Activated gamma-delta T cell (primary cell): ENCODE measurements around the gene GPN1.
"Not testable (repeated sequence)": the region's sequence is repeated elsewhere in the genome, so short reads cannot be mapped to it uniquely, and the experiment has no call there.

ENCODE experiments used
- DNase-seq: peaks from one replicate; lab custom pipeline; 2025; lab: John Stamatoyannopoulos, UW
- total RNA-seq, 2 donors: gene quantifications; one replicate each; lab custom pipeline; 2026; lab: John Stamatoyannopoulos, UW

Gene GPN1
- total RNA-seq, result 38.8 to 41.3 reads per million in 2 donors

- DNase-seq, result peak; percentile 83
Observed at GRCh38 chr2:27628767-27629709, at the start of gene GPN1, which contains the start of gene CCDC121. Gene GPN1, plus strand, starts transcription at chr2:27629050. Its CDS starts 9 bp downstream, at chr2:27629059. Gene CCDC121, minus strand, starts transcription at chr2:27629012. Its CDS starts 1,213 bp downstream, at chr2:27627799.

DNA sequence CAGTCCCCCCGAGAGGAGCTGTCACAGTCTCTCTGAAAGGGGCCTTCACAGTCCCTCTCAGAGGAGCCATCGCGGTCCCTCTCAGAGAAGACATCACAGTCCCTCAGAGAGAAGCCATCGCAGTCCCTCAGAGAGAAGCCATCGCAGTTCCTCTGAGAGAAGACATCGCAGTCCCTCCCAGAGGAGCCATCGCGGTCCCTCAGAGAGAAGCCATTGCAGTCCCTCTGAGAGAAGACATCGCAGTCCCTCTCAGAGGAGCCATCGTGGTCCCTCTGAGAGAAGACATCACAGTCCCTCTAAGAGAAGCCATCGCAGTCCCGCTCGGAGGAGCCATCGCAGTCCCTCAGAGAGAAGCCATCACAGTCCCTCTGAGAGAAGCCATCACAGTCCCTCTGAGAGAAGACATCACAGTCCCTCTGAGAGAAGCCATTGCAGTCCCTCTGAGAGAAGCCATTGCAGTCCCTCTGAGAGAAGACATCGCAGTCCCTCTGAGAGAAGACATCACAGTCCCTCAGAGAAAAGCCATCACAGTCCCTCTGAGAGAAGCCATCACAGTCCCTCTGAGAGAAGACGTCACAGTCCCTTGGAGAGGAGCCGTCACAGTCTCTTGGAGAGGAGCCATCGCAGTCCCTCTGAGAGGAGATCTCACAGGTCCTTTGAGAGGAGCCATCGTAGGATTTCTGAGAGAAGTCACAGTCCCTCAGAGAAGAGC lies 47.3 kb upstream of the GPN1 start:
- no peak for DNase-seq

GRCh38 chr2:27582129-27582694 lies 46.6 kb upstream of the GPN1 start:
- no peak for DNase-seq

- DNase-seq, result peak; percentile 50
Observed at GRCh38 chr2:27582695-27583389, 46.0 kb upstream of the GPN1 start, which contains the start of gene ZNF512. Gene ZNF512, plus strand, starts transcription at chr2:27583042. Its CDS starts 71 bp downstream, at chr2:27583113.

DNA sequence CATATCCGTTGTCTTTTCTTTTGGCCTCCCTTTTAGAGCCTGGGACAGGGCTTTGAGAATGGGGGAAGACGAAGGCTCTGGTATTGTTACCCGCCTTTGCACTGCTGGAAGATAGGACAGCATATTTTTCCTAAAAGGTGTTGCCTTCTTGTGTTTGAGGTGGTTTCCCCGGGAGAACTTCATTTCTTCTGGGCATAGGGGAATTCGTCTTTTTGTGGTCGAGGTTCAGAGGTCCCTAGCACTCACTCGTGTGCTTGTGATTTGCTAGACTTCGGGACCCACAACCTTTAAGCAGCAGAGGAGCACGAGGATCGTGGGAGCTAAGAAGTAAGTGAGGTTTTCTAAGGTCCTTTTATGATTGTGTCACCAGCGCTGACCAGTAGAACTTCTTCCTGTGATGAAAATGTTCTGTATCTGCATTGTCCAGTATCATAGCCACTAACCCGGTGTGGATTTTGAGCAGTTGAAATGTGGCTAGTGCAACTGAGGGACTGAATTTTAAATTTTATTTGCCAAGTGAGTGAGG lies 45.4 kb upstream of the GPN1 start:
- no peak for DNase-seq

GRCh38 chr2:27584597-27584996 lies 44.3 kb upstream of the GPN1 start:
- no peak for DNase-seq

GRCh38 chr2:27587025-27587424 lies 41.8 kb upstream of the GPN1 start:
- DNase-seq, result no peak

DNA sequence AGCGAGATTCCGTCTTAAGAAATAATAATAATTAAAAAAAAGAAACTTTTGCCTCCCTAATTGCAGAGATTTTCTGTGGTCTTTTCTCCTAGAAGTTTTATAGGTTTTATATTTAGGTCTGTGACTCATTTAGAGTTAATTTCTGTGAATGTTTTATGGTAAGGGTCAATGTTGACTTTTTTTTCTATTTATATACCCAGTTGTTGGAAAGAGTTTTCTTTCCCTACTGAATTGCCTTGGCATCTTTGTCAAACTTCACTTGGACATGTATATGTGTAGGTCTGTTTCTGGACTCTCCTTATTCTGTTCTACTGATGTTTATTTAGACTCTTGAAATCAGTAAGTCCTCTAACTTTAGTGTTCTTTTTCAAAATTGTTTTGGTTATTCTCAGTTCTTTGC lies 40.5 kb upstream of the GPN1 start:
- DNase-seq, result no peak

DNA sequence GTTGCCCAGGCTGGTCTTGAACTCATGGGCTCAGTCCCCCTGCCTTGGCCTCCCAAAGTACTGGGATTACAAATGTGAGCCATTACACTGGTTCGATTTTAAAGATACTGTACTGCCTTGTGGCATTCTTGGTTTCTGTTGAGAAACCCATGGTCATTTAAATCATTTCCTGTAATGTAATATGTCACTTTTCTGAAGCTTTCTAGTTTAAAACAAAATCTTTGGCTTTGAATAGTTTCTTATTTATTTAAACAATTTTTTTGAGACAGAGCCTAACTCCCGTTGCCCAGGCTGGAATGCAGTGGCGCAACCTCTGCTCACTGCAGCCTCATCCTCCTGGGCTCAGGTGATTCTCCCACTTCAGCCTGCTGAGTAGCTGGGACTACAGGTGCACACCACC lies 37.1 kb upstream of the GPN1 start:
- DNase-seq, result no peak

DNA sequence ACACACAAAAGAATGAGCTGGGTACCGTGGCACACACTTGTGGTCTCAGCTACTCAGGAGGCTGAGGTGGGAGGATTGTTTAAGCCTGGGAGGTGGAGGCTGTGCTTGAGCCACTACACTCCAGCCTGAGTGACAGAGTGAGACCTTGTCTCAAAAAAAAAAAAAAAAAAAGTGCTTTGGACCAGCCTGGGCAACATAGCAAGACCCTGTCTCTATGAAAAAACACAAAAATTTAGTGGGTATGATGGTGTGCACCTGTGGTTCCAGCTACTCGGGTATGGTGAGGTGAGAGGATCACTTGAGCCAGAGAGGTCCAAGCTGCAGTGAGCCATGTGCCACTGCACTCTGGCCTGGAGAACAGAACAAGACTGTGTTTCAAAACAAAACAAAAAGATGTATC lies 35.6 kb upstream of the GPN1 start:
- no peak for DNase-seq

- peak; percentile 20 for DNase-seq
Observed at GRCh38 chr2:27594020-27594703, 34.7 kb upstream of the GPN1 start.

GRCh38 chr2:27595412-27595811 lies 33.4 kb upstream of the GPN1 start:
- not testable (repeated sequence) for DNase-seq

DNA sequence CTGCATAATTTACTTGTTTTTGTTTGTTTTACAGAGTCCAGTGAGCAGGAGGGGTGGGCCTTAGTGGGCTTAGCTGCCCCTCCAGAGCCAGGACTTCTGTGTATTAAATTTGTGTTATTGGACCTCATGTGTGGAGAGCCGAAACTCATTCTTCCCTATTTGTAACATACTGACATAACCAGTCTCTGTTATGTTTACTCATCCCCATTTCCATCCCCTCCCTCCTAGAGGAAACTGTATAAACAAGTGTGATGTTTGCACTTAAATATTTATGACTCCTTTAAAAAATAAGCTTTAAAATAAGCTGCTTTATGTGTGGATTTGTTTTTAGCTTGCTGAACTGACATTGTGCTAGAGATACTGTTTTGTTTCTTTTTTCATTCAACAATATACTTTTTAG lies 32.2 kb upstream of the GPN1 start:
- no peak for DNase-seq

GRCh38 chr2:27606611-27607010 lies 22.2 kb upstream of the GPN1 start:
- DNase-seq, result no peak

- no peak for DNase-seq
Observed at GRCh38 chr2:27613985-27614384, 14.9 kb upstream of the GPN1 start.

- no peak for DNase-seq
Observed at GRCh38 chr2:27615316-27615715, 13.5 kb upstream of the GPN1 start.

DNA sequence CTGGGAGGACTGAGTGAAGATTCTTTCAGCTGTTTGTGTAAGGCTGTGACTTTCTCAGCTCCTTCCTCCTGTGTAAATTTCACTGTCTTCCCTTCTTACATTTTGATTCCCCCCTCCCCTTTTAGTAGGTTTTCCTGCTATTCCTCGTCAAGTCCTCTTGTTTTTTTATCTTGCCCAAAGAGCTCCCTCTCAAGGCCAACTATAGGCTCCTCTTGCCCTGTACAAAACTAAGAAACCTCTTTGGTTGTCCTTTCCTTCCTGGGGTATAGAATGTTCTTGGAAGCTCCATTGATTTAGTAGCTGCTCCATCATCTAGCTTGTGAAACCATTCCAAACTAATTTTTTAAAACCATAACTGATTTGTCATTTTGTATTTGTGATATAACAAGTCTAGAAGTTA lies 7.3 kb upstream of the GPN1 start:
- no peak for DNase-seq

DNA sequence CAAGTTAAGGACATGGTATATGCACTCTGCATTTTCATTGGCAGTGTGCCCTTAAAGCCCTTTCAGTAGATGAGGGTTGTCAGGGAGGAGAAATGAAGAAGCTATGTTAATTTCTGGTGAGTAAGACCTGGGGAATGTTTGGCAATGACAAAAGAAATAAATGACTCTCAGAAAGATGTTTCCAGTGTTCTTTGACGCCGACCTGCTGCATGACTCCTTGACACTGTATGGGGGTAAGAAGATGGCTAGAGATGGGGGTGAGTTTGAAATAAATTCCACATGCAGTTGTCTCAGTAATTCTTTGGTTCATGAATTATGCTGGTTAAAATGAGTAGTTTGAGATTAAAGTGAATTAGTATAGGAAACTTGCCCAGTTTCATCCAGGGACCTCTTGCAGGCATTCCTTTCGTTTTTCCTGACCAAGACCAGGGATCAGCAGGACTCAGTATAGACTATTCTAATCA lies 5.9 kb upstream of the GPN1 start:
- no peak for DNase-seq

- DNase-seq, result no peak
Observed at GRCh38 chr2:27624943-27625342, 3.9 kb upstream of the GPN1 start.

DNA sequence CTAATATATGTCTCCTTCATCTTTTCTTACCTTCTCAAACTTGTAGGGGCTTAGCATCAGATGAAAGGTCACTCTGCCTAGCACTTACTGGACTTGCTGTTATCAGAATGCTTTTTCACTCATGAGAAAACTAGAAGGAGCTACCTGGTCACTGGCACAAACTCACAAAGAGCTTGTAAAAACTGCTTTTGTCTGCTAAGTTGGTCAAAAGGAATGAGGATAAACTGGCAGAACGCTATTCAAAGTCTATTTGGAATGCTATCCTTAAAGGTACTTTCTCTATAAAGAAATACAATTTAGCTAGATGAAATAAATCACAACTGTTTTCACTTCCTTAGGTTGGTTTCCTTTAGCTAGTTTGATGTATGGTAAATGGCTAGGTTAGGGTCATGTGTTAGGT lies 2.5 kb upstream of the GPN1 start:
- DNase-seq, result not testable (repeated sequence)

GRCh38 chr2:27626921-27627320 lies 1.9 kb upstream of the GPN1 start:
- DNase-seq, result not testable (repeated sequence)
